GM12878 (cell line): Measurements from ENCODE around the gene MIR17HG. TPM values are rescaled to one million over a fixed set of nuclear protein-coding genes. Genes with fewer than 3 reads are reported as not detected.
A peak's percentile ranks its signal among the peaks of the same experiment; 100 is the strongest.

Source experiments
- ATF3 ChIP-seq: IDR thresholded peaks from 2 replicates; pipeline ENCODE4 v1.6.1; 2011; ENCODE audit warnings: low read depth, mild to moderate bottlenecking, low read length, moderate library complexity, borderline replicate concordance; ENCODE audit errors: extremely low read depth
- BACH1 ChIP-seq: fragments of 450-650 bp; IDR thresholded peaks from 2 replicates; pipeline ENCODE4 v1.6.1; 2017; ENCODE audit warnings: mild to moderate bottlenecking, borderline replicate concordance
- BCLAF1 ChIP-seq: fragments of 450-650 bp; IDR thresholded peaks from 2 replicates; pipeline ENCODE4 v1.6.1; 2017; ENCODE audit warnings: antibody characterized with exemption, mild to moderate bottlenecking, moderate library complexity
- CHD4 ChIP-seq: fragments of 200-600 bp; sonication (generic); IDR thresholded peaks from 2 replicates; pipeline ENCODE4 v1.6.1; 2016; ENCODE audit warnings: mild to moderate bottlenecking
- ESRRA ChIP-seq: IDR thresholded peaks from 2 replicates; pipeline ENCODE4 v1.6.1; 2012; ENCODE audit warnings: mild to moderate bottlenecking, low read length, improper control_type of control experiment
- FOXM1 ChIP-seq: IDR thresholded peaks from 2 replicates; pipeline ENCODE4 v1.6.1; 2012; ENCODE audit warnings: low read depth, mild to moderate bottlenecking, inconsistent platforms, low read length, moderate library complexity
- GATAD2B ChIP-seq: fragments of 450-650 bp; conservative IDR thresholded peaks from 2 replicates; pipeline ENCODE4 v1.6.1; 2017; ENCODE audit warnings: low read depth, mild to moderate bottlenecking, moderate library complexity
- NFXL1 ChIP-seq: fragments of 450-650 bp; IDR thresholded peaks from 2 replicates; pipeline ENCODE4 v1.6.1; 2017; ENCODE audit warnings: antibody characterized with exemption, mild to moderate bottlenecking, borderline replicate concordance
- POLR2AphosphoS2 ChIP-seq: IDR thresholded peaks from 2 replicates; pipeline ENCODE4 v1.6.1; 2011; ENCODE audit warnings: low read depth, mild to moderate bottlenecking, low read length, improper control_type of control experiment, moderate library complexity
- RAD51 ChIP-seq: fragments of 450-650 bp; IDR thresholded peaks from 2 replicates; pipeline ENCODE4 v1.6.1; 2016; ENCODE audit warnings: moderate library complexity, mild to moderate bottlenecking, inconsistent platforms
- SIN3A ChIP-seq: IDR thresholded peaks from 2 replicates; pipeline ENCODE4 v1.6.1; 2012; ENCODE audit warnings: low read depth, low read length, improper control_type of control experiment
- SMC3 ChIP-seq: IDR thresholded peaks from 2 replicates; pipeline ENCODE4 v1.6.1; 2011; ENCODE audit warnings: low read length, improper control_type of control experiment, borderline replicate concordance
- SP1 ChIP-seq: IDR thresholded peaks from one replicate; pipeline ENCODE4 v1.6.1; 2011; ENCODE audit warnings: low read depth, low read length
- SUZ12 ChIP-seq: fragments of 200-600 bp; sonication (generic); IDR thresholded peaks from one replicate; pipeline ENCODE4 v1.6.1; 2018; ENCODE audit warnings: antibody characterized with exemption, mild to moderate bottlenecking; ENCODE audit not compliant: unreplicated experiment
- TARDBP ChIP-seq: IDR thresholded peaks from 2 replicates; pipeline ENCODE4 v1.6.1; 2016; ENCODE audit warnings: borderline replicate concordance
- TCF3 ChIP-seq: IDR thresholded peaks from 2 replicates; pipeline ENCODE4 v1.6.1; 2012; ENCODE audit warnings: low read depth, mild to moderate bottlenecking, low read length, borderline replicate concordance; ENCODE audit not compliant: insufficient read depth
- ZNF207 ChIP-seq: fragments of 450-650 bp; IDR thresholded peaks from 2 replicates; pipeline ENCODE4 v1.6.1; 2014; ENCODE audit warnings: antibody characterized with exemption, mild to moderate bottlenecking, borderline replicate concordance
- ZNF384 ChIP-seq: IDR thresholded peaks from 2 replicates; pipeline ENCODE4 v1.6.1; 2012; ENCODE audit warnings: low read depth, mild to moderate bottlenecking, low read length, improper control_type of control experiment, borderline replicate concordance
- polyA plus RNA-seq, 11 experiments: library from polyadenylated mRNA; depleted of rRNA in 4 of 11; unstranded in 6 of 11; stranded (reverse) in 5 of 11; fragments of >200 nt; fragmentation: Nextera tagmentation in 4 of 11; fragmentation: Illumina TruSeq in 1 of 11; extraction: Ambion mirVana in 4 of 11; extraction: Trizol in 1 of 11; gene quantifications; 1 replicate in 1 of 11; 2 replicates in 10 of 11; pipeline versions ENCODE4 v1.2.1 to v1.2.3, GENCODE V29; 2011 to 2016; ENCODE audit warnings: inconsistent platforms in 2 of 11, missing spikeins in 2 of 11, low read depth in 1 of 11
- total RNA-seq, 4 experiments: library from RNA; depleted of rRNA in 3 of 4; stranded (reverse); fragments of >200 nt in 3 of 4; fragmentation: Illumina TruSeq in 1 of 4; extraction: Trizol in 1 of 4; gene quantifications; 2 replicates each; pipeline versions ENCODE4 v1.2.1 to v1.2.3, GENCODE V29; 2013 to 2021
- TF ChIP-seq, protein P1 (sequence below): fragments of 450-650 bp; IDR thresholded peaks from 2 replicates; pipeline ENCODE4 v1.6.1; 2017; ENCODE audit warnings: low read depth, mild to moderate bottlenecking, moderate library complexity
- TF ChIP-seq, protein P2 (sequence below): fragments of 450-650 bp; IDR thresholded peaks from 2 replicates; pipeline ENCODE4 v1.6.1; 2017; ENCODE audit warnings: mild to moderate bottlenecking, low read depth, inconsistent platforms; ENCODE audit not compliant: poor library complexity, severe bottlenecking
- TF ChIP-seq, protein P3 (sequence below): fragments of 450-650 bp; IDR thresholded peaks from 2 replicates; pipeline ENCODE4 v1.6.1; 2018; ENCODE audit warnings: borderline replicate concordance, mild to moderate bottlenecking; ENCODE audit not compliant: partially characterized antibody

Gene MIR17HG
- total and polyA plus RNA-seq, 10 of the 15 experiments (the other 5 are each of a cell fraction or from before 2014, with no cell fraction given): 4.4 to 37.7 (median 15.1) TPM

GRCh38 chr13:91348906-91349435 lies 1.5 kb downstream of the MIR17HG start (continued):
- TF ChIP-seq BCLAF1 (no peak), ZNF207 (0 out of 2 replicates have a peak, but pooled peaks have one; percentile 25), TCF3 (0 out of 2 replicates have a peak, but pooled peaks have one; percentile 48), TARDBP (0 out of 2 replicates have a peak, but pooled peaks have one; percentile 36), NFXL1 (no peak), RAD51 (0 out of 2 replicates have a peak, but pooled peaks have one; percentile 48), FOXM1 (0 out of 2 replicates have a peak, but pooled peaks have one; percentile 15), SIN3A (peak; percentile 48; the same call in 1 of the 2 replicates), POLR2AphosphoS2 (no peak; the same call in 1 of the 2 replicates), SUZ12 (no peak), CHD4 (no peak), ESRRA (peak; percentile 63), SMC3 (peak; percentile 59; the same call in 1 of the 2 replicates), ATF3 (no peak), GATAD2B (no peak), BACH1 (peak; percentile 10), ZNF384 (no peak), SP1 (peak; percentile 23)
- TF ChIP-seq, protein P1, sequence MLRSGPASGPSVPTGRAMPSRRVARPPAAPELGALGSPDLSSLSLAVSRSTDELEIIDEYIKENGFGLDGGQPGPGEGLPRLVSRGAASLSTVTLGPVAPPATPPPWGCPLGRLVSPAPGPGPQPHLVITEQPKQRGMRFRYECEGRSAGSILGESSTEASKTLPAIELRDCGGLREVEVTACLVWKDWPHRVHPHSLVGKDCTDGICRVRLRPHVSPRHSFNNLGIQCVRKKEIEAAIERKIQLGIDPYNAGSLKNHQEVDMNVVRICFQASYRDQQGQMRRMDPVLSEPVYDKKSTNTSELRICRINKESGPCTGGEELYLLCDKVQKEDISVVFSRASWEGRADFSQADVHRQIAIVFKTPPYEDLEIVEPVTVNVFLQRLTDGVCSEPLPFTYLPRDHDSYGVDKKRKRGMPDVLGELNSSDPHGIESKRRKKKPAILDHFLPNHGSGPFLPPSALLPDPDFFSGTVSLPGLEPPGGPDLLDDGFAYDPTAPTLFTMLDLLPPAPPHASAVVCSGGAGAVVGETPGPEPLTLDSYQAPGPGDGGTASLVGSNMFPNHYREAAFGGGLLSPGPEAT: no peak; the same call in 1 of the 2 replicates
- TF ChIP-seq, protein P2, sequence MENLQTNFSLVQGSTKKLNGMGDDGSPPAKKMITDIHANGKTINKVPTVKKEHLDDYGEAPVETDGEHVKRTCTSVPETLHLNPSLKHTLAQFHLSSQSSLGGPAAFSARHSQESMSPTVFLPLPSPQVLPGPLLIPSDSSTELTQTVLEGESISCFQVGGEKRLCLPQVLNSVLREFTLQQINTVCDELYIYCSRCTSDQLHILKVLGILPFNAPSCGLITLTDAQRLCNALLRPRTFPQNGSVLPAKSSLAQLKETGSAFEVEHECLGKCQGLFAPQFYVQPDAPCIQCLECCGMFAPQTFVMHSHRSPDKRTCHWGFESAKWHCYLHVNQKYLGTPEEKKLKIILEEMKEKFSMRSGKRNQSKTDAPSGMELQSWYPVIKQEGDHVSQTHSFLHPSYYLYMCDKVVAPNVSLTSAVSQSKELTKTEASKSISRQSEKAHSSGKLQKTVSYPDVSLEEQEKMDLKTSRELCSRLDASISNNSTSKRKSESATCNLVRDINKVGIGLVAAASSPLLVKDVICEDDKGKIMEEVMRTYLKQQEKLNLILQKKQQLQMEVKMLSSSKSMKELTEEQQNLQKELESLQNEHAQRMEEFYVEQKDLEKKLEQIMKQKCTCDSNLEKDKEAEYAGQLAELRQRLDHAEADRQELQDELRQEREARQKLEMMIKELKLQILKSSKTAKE: peak; percentile 35
- TF ChIP-seq, protein P3, sequence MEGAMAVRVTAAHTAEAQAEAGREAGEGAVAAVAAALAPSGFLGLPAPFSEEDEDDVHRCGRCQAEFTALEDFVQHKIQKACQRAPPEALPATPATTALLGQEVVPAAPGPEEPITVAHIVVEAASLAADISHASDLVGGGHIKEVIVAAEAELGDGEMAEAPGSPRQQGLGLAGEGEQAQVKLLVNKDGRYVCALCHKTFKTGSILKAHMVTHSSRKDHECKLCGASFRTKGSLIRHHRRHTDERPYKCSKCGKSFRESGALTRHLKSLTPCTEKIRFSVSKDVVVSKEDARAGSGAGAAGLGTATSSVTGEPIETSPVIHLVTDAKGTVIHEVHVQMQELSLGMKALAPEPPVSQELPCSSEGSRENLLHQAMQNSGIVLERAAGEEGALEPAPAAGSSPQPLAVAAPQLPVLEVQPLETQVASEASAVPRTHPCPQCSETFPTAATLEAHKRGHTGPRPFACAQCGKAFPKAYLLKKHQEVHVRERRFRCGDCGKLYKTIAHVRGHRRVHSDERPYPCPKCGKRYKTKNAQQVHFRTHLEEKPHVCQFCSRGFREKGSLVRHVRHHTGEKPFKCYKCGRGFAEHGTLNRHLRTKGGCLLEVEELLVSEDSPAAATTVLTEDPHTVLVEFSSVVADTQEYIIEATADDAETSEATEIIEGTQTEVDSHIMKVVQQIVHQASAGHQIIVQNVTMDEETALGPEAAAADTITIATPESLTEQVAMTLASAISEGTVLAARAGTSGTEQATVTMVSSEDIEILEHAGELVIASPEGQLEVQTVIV: no peak
